NCI-H2196 (cell line): ENCODE measurements around the gene LRRN3.

Experiments
- DNase-seq: peaks from one replicate; lab custom pipeline; 2025; ENCODE audit not compliant: unreplicated experiment; lab: John Stamatoyannopoulos, UW

The LRRN3 gene

DNA sequence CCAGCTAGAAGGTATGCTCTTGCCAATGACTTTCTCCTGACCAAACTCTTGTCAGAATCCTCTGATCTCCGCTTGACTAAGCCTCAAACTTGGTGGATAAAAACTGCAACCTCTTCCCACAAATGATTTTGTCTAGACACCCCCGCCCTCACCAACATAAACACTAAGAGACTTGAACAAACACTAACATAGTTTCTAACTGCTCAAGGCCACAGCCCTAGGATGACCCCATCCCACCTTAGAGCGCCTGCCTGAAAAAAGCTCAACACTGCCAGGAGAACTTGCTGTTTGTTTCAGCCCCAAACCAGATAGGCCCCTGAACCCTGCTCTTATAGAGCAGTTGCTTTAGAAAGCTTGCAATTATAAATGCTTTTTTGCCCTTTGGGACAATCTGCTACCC, 71.8 kb downstream of the LRRN3 start:
- DNase-seq = no peak

DNA sequence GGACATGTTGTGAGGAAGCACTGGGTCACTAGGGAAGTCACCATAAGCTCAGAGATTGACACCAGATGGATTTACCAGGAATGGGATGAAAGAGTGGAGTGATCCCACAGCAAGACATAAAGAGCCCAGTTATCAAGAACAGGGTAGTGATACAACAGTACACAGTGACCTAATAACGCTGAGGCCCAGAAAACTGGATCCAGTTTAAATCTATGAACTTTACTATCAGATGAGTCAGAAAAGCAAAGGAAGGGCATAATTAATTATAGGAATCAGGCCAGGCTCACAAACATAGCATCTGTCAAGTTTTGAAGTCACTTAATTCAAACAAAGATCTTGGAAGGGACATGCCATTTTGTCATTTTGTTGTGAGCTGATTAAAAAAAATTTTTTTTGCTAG, 73.5 kb downstream of the LRRN3 start:
- no peak for DNase-seq

DNA sequence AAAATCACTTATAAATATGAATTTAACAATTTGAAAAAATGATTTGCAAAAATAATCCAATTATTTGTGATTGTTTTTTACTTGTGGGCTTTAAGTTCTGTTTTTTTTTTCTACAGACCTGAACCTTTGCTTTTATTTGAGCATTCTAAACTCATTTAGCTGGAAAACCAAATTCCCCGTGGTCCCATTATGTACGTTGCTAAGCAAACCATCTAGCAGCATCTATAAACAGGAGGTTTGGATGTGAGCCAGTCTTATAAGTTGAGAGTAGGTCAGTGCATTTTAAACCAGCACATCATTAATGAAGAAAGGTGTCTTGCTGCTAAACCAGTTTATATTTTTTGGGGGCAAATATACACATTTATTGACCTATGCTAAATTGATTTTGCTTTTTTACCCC, 77.3 kb downstream of the LRRN3 start:
- no peak for DNase-seq

DNA sequence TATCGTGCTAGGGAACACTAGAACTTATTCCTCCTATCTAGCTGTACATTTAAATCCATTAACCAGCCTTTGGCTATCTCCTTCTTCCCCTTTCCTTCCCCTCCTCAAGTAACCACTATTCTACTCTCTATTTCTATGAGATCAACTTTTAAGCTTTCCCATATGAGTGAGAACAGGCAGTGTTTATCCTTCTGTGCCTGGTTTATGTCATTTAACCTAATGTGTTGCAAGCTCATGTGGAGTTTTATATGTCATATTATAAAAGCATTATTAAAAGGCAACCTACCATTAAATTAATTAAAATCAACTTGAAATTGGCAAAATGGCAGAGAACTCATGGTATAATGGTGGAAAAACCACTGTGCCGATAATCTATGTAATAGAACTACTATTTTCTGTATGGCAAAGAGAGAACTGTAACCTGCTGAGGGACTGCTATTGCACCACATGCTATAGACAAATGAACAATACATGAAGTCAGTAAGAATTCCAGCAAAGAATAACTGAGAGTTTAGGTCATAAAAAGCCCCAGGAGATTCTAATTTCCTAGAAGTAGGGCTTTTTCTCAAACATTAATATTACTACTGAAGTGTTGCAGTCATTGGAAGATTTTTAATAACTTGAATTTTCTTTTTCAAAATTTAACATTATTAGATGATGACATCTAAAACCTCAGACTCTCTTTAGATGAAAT, 81.8 kb downstream of the LRRN3 start:
- DNase-seq = no peak

DNA sequence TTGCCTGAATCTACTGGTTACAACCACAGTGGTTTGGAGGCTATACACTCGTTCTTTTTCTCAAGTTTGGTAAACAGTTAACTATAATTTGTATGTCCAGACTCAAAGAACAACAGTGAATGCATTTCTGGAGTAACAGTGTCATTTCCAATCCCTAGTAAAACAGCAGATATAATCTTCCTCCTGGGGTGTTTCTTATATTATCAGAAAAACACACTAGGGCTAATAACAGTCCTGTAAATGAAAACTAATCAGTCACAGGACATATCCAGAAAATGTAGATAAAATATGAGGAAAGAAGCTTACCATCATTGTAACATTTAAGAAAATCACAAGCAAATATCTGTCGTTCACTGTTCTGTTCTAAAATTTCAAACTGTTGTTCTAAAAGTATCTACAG, 82.6 kb downstream of the LRRN3 start:
- no peak for DNase-seq

DNA sequence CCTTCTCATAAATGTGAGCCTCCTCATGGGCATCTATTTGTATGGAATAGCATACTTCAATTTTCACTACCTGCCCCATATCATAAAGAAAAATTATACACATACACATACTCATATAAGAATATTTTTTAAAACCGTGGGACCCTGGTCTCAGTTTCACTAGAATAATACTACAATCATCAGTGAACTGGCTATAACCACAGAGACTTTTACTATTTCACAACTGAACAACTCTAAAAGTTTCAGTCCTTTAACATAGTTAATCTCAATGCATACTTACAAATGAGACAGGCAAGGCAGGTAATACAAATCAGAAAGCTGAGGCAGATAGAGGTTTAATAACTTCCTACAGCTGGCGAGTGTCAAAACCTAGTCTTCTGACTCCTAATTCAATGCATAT, 83.1 kb downstream of the LRRN3 start:
- no peak for DNase-seq

DNA sequence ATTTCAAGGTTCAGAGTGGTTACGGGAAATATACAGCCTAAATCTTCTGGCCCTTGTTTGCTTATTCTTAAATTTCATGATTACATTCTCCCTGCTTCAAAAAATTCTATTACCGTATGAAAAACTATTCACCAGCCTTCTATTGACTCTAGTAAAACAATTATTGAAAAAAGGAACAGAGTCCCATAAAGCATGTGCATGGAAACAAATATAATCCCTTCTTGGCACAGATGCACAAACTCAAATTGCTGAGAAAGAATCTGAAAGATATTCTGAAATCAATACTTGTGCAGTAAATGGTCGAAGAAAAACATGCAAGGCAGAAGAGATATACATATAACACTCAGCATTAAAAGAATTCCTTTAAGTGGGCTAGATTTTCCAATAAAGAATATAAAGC, 83.6 kb downstream of the LRRN3 start:
- no peak for DNase-seq
